GM12891 (cell line): ENCODE data around the gene ELOVL5.

ENCODE experiments used
- POLR2A ChIP-seq: IDR thresholded peaks from 2 replicates; pipeline ENCODE4 v1.6.1; 2011; ENCODE audit warnings: low read depth, low read length, control low read depth
- POLR2AphosphoS5 ChIP-seq: IDR thresholded peaks from 2 replicates; pipeline ENCODE4 v1.6.1; 2011; ENCODE audit warnings: low read depth, low read length, control low read depth
- TAF1 ChIP-seq: IDR thresholded peaks from 2 replicates; pipeline ENCODE4 v1.6.1; 2011; ENCODE audit warnings: low read depth, low read length, control low read depth

DNA sequence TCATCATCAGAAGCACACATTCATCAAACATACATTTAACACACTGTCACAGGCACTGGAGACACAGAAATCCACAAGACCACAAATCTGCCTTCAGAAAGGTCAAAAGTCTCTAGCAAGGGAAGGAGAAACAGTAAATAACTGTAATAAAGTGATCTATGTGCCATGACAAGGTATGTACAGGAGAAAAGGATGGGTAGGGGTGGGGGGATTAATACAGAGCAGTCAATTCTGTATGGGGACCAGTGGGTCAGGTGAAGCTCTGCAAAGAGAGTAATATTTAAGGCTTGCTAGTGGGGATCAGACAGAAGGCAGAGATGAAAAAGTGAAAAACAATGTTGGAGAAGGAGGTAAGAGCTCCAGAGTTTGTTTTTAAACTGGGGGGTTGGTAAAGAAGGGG, 32.6 kb downstream of the ELOVL5 start:
- TF ChIP-seq TAF1 (no peak), POLR2A (no peak), POLR2AphosphoS5 (no peak)
